ENCODE measurements around the gene BMX.

Gene BMX

DNA sequence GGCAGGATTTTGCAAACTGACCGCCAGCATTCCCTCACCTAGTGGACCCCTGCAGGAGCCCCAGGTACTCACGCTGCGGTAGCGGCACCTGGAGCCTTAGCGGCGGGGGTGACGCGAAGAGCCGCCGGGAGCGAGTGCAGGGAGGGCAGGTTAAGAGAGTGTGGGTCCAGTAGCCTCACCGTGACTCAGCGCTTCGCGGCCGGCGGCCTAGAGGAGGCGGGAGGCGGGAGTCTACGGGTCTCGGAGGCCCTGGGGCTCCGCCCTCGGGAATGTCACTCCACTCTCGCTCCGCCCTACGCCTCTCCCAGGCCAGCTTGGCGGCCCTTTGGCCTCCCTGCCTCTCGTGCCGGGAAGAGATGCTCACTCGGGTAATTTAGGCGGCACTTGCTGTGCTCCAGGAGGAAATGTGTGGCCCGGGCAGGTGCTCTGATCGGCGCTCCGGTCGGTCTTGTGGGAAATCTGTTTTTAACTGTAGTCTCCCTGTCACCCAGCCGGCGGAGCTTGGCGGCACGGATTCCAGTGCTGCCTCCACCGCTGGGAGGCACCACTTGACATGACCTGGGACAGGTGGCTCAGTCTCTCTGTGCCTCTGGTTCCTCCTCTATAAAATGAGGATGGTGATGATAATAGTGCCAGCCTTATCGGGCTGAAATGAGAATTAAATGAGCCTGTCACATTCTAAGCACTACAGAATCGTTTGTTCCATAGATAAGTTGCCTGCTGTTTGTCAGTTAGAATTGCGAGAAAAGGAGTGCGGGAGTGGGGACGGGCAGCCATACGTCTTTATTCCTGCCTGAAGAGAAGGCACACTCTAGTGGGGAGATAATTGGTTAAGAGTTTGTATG lies 7.3 kb upstream of the BMX start, which contains the start of gene PIR:
PIR (minus strand) TSS at position 216 of the 845 bp plus-strand sequence. CDS start 2,076 bp downstream, outside the sequence.
- TF ChIP-seq, protein P1, sequence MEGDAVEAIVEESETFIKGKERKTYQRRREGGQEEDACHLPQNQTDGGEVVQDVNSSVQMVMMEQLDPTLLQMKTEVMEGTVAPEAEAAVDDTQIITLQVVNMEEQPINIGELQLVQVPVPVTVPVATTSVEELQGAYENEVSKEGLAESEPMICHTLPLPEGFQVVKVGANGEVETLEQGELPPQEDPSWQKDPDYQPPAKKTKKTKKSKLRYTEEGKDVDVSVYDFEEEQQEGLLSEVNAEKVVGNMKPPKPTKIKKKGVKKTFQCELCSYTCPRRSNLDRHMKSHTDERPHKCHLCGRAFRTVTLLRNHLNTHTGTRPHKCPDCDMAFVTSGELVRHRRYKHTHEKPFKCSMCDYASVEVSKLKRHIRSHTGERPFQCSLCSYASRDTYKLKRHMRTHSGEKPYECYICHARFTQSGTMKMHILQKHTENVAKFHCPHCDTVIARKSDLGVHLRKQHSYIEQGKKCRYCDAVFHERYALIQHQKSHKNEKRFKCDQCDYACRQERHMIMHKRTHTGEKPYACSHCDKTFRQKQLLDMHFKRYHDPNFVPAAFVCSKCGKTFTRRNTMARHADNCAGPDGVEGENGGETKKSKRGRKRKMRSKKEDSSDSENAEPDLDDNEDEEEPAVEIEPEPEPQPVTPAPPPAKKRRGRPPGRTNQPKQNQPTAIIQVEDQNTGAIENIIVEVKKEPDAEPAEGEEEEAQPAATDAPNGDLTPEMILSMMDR (conservative IDR thresholded peaks at IDR 0.05; ENCODE audit: low read length) = peak; percentile 34
- peak within 1 kb of the TSS; percentile 58 for H3K4me3 ChIP-seq (ENCODE audit: low read length)

DNA sequence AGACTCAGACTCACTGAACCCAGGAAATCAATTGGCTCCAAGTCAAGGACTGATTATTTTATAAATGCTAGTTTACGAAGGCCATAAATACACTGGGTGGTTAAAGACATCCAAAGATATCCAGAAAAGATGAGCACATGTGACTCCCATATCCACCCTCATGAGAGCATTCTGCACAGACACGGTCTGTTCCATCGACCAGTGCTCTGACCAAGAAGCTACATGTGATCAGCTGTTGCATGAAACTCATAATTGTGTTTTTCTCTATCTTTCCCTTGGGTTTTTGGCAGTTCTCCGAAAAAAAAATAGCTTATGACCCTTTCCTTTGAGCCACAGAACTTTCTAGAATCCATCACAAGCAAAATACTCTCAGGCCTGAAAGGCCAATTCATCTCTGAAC lies 4.8 kb upstream of the BMX start:
- TF ChIP-seq, protein P1 (conservative IDR thresholded peaks at IDR 0.05; ENCODE audit: low read length) = no peak
- DNase-seq (ENCODE audit: low read depth) = no peak
- no peak overlapping the region for H3K4me3 ChIP-seq (ENCODE audit: low read length)

More for the DNA sequence above, 7.3 kb upstream of the BMX start, which contains the start of gene PIR:
- peak; percentile 62 for DNase-seq (ENCODE audit: low read depth)

DNA sequence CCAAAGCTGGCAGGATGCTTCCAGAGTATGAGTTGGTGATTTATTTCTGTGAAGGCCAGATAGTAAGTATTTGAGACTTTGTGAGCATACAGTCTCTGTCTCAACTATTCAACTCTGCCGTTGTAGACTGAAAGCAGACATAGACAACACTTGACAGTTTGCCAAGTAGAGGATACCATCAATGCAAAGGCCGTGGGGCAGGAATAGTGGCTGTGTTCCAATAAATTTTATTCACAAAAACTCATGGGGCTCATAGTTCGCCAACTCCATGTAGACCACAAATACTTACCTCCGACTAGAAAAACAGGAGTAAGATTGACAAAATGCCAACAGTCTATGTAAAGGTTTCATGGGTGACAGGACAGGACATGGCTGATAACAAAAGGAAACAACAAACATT lies 3.8 kb upstream of the BMX start:
- TF ChIP-seq, protein P1 (conservative IDR thresholded peaks at IDR 0.05; ENCODE audit: low read length) = no peak
- H3K4me3 ChIP-seq (ENCODE audit: low read length) = no peak overlapping the region
- no peak for DNase-seq (ENCODE audit: low read depth)

DNA sequence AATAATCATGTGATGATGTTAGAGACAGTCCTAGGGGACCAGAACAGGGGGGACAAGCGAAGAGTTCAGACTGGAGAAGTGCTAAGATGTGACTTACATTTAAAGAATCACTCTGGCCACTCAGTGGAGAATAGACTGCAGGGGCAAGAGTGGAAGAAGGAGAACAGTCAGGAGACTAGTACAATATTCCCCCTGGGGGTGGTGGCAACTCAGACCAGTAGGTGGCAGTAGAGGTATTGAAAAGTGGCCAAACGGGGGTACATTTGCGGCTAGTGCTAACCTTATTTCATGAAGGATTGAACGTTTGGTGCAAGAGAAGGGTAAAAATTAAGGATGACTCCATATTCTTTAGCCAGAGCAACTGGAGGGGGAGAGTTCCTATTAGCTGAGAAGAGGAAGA lies 2.7 kb upstream of the BMX start:
- peak; percentile 15 for DNase-seq (ENCODE audit: low read depth)
- TF ChIP-seq, protein P1 (conservative IDR thresholded peaks at IDR 0.05; ENCODE audit: low read length) = peak; percentile 60
- H3K4me3 ChIP-seq (ENCODE audit: low read length) = no peak overlapping the region

DNA sequence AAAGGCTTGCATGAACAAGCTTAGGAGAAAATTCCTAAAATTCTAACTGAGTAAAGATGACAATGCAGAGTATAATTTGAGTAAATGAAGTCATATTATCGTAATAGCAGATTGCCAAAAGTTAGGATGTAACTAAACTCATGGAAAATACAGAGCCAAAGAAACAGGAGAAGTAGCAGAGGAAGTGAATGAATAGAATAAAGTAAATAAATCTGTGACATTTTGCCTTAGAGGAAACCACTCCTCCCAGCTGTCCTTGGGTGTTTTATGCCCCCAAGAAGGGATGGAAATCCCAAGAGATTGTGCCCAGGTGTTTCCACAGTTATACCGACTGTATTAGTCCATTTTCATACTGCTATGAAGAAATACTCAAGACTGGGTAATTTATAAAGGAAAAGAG lies 1.9 kb upstream of the BMX start:
- TF ChIP-seq, protein P1 (conservative IDR thresholded peaks at IDR 0.05; ENCODE audit: low read length) = no peak
- DNase-seq (ENCODE audit: low read depth) = no peak
- H3K4me3 ChIP-seq (ENCODE audit: low read length) = no peak overlapping the region

DNA sequence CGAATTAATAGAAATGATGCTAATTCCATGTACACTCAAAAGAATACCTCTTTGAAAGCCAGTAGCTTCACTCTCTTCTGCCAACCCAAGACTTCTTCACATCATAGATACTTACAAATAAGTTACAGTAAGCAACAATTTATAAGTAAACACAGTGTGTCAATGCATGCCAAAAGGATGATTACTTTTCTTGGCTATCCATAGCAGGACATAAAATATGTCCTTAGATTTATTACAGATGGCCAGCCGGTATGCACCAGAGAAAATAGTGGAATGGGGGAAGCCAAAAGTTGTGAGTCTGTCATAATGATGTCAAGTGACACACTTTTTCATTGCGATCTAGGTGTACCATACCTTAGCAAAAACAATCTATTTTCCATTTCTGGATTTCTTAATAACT lies 631 bp upstream of the BMX start:
- H3K4me3 ChIP-seq (ENCODE audit: low read length) = no peak overlapping the region
- DNase-seq (ENCODE audit: low read depth) = no peak
- TF ChIP-seq, protein P1 (conservative IDR thresholded peaks at IDR 0.05; ENCODE audit: low read length) = no peak

DNA sequence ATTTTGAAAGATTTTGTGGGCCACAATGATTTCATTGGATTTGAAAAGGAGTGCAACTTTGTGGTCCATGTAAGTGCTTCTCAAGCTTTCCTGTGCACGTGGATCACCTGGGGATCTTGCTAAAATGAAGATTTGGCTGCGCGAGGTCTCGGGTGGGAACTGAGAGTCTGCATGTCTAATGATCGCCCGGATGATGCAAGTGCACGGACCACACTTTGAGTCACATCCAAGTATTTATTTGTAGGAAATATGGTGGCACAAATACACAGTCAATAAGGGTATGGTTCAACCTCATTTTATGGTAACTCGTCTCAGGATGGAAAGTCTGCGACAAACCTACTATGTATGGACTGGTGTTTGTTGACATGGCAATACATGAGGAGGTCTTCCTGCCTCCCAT lies 899 bp downstream of the BMX start:
- no peak for DNase-seq (ENCODE audit: low read depth)
- TF ChIP-seq, protein P1 (conservative IDR thresholded peaks at IDR 0.05; ENCODE audit: low read length) = no peak
- H3K4me3 ChIP-seq (ENCODE audit: low read length) = no peak overlapping the region

Measured in AG10803 (cell line).